H54 (cell line): ENCODE data around the gene HCAR1.
"Not testable (repeated sequence)": the region's sequence is repeated elsewhere in the genome, so short reads cannot be mapped to it uniquely, and the experiment has no call there.

ENCODE experiments used
- DNase-seq: peaks from one replicate; pipeline ENCODE4 v3.0.0; 2011; ENCODE audit warnings: low spot score, mixed read lengths; ENCODE audit not compliant: insufficient read length
- FAIRE-seq: peaks from 3 replicates; lab custom pipeline; 2011; peaks lifted over from hg19 to GRCh38; lab: Jason Lieb, UNC
- POLR2A ChIP-seq: IDR thresholded peaks from 2 replicates; pipeline ENCODE4 v1.6.1; 2011; ENCODE audit warnings: low read depth, mild to moderate bottlenecking, low read length

Gene HCAR1

DNA sequence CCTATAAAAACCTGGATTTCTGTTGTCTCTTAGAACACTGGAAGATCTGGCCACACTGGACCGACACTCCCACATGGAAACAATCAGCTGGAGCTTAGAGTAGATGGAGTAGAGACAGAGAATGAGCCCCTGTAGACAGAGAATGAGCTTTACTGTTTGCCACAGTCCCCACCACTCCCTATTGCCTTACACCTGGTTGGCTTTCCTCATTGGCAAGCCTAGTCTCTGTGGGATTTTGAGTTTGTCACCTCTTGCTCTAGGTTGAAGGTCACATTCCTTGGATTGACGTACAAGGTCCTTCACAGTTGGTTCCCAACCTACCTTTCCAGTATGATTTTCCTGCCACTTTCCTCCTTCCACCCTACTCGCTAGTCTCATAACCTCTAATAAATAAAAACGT, 2.0 kb upstream of the HCAR1 start:
- TF ChIP-seq POLR2A = no peak
- no peak for FAIRE-seq
- no peak for DNase-seq

DNA sequence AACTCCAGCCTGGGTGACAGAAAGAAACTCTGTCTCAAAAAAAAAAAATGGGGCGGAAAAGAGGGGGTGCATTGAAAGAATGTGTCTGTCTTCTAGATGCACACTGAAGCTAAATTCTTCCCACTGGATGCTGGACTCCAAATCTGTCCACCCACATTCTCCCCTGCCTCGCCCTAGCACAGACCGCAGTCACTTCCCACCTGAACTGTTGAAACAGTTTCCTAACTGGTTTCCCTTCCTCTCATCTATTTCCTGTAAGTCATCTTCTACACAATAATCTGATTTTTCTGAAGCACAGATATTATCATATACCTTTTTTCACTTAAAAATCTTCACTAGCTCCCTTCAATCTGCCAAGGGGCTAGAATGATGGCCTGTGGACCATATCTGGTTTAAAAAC, 1.5 kb upstream of the HCAR1 start:
- DNase-seq (no peak), FAIRE-seq (no peak)
- no peak for TF ChIP-seq POLR2A

DNA sequence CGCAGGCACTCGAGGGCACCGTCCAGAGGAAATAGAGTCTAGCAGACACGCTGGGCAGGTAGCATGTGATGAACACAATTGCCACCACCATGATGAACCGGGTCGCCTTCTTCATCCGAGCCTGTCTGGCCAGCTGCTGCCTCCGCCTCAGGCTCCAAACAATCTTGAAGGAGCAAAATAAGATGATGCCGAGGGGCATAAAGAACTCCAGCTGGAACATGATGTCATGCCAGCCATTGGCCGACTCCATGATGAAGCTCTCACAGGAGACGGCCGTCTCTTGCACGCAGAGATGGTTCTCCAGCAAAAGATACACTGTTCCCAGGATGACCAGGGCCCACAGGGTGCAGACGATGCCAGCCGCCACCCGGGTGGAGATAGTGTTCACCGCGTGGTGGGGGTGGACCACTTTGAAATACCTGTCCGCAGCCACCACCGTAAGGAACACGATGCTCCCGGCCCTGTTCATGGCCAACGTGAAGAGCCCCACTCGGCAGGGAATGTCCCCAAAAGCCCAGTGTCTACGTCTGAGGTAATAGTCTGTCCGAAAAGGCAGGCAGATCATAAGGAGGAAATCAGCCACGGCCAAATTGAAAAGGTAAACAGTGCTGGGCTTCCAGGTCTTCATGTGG, 945 bp downstream of the HCAR1 start:
- TF ChIP-seq POLR2A = no peak
- DNase-seq (no peak), FAIRE-seq (no peak)

DNA sequence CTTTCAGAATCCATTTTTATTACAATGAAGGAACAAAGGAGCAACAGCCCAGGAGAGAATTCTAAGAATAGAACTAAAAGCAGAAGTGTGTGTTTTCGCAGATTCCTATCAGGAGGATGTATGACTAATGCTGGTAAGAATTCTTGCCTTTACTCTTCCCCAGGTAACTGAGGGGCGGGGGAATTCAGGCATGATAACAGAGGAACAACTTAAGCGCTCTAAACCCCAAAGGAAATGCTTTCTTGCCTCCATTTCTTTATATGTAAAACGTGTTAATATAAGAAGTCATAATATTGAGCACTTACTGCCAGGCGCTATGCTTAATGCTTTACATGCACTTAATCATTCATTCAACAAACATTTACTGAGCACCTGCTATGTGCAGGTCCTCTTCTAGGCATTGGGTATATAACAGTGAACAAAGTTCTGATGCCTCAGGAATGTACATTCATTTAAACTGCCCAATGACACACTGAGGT, 4.5 kb downstream of the HCAR1 start:
- FAIRE-seq (no peak), DNase-seq (no peak)
- no peak for TF ChIP-seq POLR2A

DNA sequence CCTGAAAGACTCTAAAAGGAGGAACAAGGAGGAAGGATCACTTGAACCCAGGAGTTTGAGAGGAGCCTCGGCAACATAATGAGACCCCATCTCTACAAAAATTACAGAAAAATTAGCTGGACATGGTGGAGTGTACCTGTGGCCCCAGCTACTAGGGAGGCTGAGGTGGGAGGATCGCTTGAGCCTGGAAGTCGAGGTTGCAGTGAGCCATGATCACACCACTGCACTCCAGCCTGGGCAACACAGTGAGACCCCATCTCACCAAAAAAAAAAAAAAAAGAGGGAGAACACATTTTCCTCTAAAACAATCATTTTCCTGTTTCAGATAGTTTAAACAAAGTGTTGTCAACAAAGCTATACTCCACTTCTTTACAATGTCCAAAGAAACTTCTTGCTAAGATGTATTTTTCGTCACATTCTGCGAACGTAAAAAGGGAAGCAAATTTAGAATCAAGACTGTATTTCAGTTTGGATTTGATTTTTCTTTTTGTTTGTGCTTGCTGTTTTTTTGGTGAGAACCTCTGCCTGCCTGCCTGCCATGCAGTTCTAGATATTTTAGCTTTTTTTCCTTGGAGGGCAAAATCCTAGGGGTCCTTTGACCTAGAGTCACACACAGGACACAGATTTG, 5.1 kb downstream of the HCAR1 start:
- FAIRE-seq = no peak
- DNase-seq = no peak
- TF ChIP-seq POLR2A = no peak

DNA sequence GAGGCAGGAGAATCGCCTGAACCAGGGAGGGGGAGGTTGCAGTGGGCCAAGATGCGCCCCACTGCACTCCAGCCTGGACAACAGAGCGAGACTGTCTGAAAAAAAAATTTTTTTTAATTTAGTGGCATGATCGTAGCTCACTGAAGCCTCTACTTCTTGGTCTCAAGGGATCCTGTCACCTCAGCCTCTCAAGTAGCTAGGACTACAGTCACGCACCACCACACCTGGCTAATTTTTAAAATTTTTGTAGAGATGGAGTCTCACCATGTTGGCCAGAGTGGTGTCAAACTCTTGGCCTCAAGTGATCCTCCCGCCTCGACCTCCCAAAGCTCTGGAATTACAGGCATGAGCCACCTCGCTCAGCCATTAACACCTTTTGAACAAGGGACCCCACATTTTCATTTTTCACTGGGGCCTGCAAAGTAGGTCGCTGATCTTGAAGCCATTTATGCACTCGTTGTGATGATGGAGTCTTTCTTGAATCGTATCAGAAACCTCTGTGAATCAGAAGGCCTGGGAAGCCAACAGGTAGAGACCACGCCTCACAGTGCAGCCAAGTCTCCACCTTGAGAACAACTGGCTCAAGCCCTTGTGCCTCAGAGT, 5.9 kb downstream of the HCAR1 start:
- DNase-seq (no peak), FAIRE-seq (no peak)
- no peak for TF ChIP-seq POLR2A

DNA sequence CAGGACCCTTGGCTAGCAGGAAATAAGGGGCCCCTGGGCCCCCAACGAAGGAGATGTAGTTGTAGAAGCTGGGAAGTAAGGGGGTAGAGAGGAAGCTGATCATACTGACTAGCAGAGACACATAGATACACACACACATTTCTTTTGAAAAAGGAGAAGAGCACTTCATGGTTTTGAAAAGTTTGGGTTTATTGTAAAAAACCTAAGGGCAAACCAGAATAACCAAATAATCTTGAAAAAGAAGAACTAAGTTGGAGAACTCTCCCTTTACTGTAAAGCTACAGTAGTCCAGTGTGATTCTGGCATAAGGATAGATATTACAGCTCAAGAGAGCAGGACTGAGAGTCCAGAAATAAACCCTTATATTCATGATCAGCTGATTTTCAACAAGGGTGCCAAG, 8.3 kb downstream of the HCAR1 start:
- no peak for FAIRE-seq
- TF ChIP-seq POLR2A = no peak
- DNase-seq = no peak

DNA sequence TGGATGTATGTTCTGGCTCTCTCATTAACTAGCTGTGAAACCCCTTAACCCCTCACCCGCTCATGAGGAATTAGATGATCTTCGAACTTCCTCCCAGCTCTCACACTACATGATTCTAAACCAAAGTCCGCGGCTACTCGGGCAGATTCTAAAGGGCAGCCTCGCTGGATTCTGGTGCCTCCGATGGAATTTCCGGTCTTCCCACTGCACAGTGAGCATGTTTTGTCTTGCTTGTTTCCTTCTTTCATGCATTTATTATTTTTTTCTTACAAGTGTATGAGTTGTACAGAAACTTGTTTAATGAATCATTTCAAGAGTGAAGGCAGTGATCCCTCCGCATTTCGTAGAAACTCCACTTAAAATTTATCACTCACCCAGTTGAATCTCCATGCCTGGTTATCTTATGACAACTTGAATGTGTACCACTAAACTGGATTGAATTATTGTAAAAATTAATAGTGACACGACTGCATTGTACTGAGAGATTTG, 9.5 kb downstream of the HCAR1 start:
- no peak for TF ChIP-seq POLR2A
- DNase-seq (no peak), FAIRE-seq (no peak)

DNA sequence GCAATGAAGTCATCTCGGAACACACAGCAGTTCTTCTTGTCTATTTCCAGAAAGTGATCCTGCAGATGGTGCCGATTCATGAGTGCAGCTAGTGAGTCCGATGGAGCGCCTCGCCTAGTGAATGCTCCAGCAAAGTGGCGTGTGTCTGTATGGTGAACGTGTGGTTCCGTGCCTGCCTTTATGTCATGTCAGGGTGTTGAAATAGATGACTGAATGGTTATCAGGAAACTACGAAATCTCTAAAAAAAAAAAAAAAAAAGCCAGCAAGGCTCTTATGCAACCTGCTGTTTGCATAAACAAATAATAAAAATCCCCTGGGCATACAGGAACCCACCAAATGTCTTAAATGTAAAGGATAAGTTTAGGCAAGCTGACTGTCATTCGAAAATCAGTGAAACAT, 14.0 kb downstream of the HCAR1 start, which contains the start of gene HCAR3:
Gene HCAR3 (minus strand): TSS at position 154 of the 400 bp plus-strand sequence. CDS start 74 bp downstream, at position 80.
- FAIRE-seq, DNase-seq: not testable (repeated sequence)

DNA sequence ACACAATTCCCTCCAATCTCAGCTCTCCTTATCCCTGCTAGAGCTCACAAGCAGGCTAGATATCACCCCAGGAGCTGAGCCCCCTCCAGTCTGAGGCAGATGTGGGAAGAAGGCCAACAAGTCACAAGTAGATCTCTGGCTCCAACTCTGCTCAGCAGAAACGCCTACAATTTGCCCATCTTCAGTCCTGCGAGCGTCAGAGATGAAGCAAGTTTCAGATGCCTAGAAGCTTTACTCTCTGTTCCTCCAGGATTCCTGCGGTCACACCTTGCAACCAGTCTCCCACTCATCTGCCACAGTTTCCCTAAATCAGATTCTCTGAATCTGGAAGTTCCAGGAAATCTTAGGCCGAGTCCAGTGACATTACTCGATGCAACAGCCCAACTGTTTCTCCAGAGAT, 15.4 kb downstream of the HCAR1 start:
- not testable (repeated sequence) for FAIRE-seq, DNase-seq

DNA sequence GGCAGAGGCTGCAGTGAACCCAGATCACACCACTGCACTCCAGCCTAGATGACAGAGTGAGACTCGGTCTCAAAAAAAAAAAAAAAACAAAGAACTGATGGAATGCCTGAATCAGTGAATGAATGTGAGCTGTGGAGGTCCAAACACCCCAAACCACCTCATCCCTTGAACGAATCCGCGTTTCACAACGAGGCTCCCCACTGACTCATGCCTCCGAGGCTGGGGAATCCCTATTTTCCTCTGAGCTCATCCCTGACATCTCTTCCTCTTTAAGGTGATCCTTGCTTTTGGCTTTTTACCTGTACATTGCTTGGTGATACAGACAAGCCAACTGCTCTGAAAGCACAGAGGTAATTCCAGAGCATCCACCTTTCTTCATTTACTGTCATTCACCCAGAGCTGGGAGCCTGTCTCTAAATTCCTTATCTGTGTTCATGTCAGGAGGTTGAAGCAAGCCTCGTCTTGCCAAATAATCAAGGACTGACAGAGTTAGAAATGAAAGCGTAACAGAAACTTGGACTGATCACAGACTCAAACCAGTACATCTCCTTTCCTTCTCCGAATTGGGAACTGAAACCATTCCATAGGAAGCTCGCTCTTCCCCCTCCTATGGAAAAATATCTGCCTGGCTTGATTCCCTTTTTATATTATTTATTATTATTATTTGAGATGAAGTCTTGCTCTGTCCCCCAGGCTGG, 17.0 kb downstream of the HCAR1 start:
- DNase-seq = not testable (repeated sequence)
- peak; percentile 91 for FAIRE-seq

DNA sequence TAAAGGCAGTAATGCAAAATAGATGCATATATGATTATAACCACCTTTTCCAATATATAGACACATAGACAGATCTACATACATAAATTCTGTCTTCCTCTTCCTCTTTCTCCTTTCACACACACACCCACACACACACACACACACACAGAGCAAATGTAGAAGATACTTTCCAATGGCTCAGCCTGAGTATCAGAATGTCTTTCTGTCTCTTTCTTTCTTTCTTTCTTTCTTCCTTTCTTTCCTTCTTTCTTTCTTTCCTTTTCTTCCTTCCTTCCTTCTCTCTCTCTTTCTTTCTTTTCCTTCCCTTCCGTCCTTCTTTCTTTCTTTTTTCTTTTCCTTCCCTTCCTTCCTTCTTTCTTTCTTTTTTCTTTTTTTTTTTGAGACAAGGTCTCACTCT, 19.4 kb downstream of the HCAR1 start:
- DNase-seq, FAIRE-seq: not testable (repeated sequence)

DNA sequence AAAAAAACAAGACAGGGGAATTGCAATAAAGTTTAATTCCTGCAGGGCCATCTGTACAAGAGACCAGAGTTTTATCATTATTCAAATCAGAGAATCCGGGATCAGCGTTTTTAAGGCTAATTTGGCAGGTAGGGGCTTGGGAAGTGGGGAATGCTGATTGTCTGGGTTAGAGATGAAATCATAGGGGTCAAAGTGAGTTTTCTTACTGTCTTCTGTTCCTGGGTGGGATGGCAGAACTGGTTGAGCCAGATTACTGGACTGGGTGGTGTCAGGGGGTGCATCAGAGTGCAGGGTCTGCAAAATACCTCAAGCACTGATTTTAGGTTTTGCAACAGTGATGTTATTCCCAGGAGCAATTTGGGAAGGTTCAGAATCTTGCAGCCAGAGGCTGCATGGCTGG, 20.3 kb downstream of the HCAR1 start:
- not testable (repeated sequence) for DNase-seq, FAIRE-seq

DNA sequence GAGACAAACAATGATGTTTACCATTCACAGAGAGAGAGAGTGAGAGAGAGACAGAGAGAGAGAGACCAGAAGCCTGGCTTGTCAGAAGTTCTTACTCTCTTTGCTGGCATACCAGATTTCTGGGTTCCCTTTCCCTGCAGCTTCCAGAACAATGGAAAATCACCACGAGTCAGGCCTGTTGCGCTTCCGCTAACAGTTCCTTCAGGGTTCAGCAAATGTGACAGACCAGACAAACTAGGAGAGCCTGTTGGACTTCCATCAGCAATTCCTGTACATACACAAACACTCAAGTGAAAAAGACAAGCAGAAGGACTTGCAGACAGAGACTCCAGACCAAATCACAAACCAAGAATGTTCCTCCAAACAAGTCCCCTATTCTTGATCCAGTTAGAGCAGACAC, 21.4 kb downstream of the HCAR1 start:
- FAIRE-seq = not testable (repeated sequence)

DNA sequence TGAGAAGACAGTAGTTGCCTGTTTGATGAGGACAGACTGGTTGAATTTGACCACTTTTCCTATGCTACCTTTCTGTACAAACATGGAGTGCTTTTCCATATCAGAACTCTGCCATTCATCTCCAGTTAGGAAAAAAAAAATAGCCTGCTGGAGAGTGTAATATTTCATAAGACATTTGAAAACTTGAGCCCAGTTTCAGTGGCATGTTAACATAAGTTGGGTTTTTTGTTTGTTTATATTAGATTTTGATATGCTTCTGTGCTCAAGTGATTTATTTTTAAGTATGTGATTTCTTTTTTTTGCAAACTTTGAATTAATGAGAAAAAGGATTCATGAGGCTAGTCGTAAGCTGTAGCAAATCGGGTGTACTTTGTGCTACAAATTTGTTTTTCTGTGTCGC, 26.8 kb downstream of the HCAR1 start:
- not testable (repeated sequence) for DNase-seq, FAIRE-seq

More for the DNA sequence above, 21.4 kb downstream of the HCAR1 start:
- not testable (repeated sequence) for DNase-seq

DNA sequence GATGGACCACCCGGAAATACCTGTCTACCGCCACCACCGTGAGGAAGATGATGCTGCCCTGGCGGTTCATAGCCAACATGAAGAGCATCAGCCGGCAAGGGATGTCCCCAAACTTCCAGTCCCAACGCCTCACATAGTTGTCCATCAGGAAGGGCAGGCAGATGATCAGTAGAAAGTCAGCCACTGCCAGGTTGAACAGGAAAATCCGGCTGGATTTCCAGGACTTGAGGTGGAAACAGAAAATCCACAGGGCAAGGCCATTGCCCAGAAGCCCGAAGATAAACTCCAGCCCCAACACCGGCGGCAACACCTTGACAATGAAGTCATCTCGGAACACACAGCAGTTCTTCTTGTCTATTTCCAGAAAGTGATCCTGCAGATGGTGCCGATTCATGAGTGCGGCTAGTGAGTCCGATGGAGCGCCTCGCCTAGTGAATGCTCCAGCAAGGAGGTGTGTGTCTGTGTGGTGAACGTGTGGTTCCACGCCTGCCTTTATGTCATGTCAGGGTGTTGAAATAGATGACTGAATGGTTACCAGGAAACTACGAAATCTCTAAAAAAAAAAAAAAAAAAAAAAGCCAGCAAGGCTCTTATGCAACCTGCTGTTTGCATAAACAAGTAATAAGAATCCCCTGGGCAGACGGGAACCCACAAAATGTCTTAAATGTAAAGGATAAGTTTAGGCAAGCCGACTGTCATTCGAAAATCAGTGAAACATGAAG, 27.6 kb downstream of the HCAR1 start, which contains the start of gene HCAR2:
Gene HCAR2 (minus strand): TSS at position 468 of the 722 bp plus-strand sequence. CDS start 74 bp downstream, at position 394.
- DNase-seq = not testable (repeated sequence)

DNA sequence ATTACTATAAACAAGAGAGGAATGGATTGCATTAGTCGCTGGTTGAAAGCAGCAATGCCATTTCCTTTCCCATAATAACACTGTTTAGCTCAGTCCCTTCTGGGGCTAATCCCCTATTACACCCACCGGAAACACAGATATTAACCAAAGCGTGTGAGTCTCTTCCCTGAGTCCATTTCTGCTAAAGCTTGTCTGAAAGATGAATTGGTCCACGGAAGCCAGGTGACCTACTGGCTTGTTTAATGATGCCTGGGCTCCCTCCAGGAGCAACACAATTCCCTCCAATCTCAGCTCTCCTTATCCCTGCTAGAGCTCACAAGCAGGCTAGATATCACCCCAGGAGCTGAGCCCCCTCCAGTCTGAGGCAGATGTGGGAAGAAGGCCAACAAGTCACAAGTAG, 29.2 kb downstream of the HCAR1 start:
- not testable (repeated sequence) for DNase-seq, FAIRE-seq

More for the DNA sequence above, 27.6 kb downstream of the HCAR1 start, which contains the start of gene HCAR2:
- FAIRE-seq = not testable (repeated sequence)

DNA sequence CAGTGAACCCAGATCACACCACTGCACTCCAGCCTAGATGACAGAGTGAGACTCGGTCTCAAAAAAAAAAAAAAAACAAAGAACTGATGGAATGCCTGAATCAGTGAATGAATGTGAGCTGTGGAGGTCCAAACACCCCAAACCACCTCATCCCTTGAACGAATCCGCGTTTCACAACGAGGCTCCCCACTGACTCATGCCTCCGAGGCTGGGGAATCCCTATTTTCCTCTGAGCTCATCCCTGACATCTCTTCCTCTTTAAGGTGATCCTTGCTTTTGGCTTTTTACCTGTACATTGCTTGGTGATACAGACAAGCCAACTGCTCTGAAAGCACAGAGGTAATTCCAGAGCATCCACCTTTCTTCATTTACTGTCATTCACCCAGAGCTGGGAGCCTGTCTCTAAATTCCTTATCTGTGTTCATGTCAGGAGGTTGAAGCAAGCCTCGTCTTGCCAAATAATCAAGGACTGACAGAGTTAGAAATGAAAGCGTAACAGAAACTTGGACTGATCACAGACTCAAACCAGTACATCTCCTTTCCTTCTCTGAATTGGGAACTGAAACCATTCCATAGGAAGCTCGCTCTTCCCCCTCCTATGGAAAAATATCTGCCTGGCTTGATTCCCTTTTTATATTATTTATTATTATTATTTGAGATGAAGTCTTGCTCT, 30.5 kb downstream of the HCAR1 start:
- FAIRE-seq = peak; percentile 89
- not testable (repeated sequence) for DNase-seq
